ENCODE measurements around the gene PSMB5.
"Not testable (repeated sequence)": the region's sequence is repeated elsewhere in the genome, so short reads cannot be mapped to it uniquely, and the experiment has no call there.

The PSMB5 gene

DNA sequence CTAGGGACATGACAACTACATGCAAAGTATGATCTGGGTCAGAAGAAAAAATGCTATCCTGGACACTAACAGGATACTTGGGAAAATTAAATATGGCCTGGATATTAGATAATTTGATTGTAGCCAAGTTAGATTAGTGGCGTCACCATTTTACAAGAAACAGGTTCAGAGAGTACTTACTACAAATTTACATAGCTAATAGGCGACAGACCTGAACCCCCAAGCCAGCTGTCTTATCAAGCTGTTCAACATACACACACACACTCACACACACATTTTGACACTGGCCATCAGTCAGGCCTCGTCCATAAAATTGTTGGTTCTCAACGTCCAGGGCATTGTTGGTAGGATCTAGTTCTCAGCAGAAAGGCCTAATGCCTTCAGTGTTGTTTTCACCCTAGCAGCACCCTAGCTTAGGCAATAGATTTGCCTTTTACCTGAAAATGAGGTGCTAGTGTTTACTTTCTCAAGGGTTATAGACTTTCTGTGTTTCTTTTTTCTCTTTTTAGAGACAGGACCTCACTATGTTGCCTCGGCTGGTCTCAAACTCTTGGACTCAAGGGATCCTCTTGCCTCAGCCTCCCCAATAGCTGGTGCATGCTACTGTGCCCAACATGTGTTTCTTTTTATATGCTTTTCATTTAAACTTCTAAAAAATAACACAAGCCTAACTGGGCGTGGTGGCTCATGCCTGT is 21.5 kb downstream of the PSMB5 start:
- no peak for DNase-seq

DNA sequence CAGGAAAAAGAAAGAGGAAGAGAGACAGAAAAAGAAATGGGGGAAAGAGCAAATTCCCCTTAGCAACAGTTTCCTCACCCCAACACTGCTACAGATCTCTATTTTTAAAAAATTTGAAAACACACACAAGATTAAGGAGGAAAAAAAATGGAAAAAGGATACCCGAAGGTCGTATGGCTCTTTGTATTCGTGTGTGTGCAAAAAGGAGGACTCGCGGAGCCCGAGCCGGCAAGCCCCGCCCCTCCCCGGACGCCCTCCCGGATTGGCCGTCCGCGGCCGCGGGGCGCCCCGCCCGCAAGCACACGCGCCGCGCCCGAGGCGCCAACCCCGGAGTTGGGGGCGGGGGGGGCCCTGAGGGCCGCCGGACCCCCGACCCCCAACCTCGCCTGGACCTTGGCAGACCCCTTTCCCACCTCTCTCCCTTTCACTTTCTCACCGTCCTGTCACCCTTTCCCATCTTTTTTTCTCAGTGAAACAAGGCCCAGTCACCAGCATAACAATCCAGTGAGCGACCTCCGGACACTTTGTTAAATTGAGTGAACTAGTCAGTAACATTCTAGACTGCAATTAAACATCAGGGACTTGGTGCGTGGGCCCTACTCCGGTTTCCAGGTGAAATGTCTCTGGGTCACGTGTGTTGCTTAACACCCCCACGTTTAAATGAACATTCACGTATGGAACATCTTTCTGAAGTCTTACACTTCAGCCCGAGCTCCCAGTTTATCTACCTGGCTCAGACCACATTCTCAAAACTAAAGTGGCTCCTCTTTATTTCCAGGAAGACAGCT is 24.6 kb downstream of the PSMB5 start, which contains the start of gene C14orf93:
TSS of gene C14orf93 (minus strand) at position 205 of the 788 bp plus-strand sequence. CDS start 11,120 bp downstream, outside the sequence.
- peak; percentile 62 for DNase-seq

DNA sequence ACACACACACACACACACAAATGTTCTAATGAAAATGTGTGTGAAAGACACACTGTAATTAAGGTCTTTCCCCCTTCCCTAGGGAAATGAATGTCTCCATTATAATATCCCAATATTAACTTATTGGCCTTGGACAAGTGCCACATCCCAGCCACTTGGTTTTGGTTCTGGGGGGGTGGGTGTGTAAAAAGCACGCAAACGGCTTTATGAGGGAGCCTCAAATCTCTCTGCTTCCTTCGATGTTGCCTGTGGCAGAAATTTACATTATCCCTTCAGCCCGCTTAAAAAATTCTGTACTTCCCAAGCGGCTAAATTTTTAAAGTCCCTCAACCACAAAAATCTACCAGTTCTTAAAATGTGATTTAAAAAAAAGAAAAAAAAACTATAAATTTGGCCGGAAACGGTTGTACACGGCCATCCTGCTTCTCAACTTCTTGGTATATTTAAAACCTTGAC is 25.2 kb downstream of the PSMB5 start:
- DNase-seq, result no peak

DNA sequence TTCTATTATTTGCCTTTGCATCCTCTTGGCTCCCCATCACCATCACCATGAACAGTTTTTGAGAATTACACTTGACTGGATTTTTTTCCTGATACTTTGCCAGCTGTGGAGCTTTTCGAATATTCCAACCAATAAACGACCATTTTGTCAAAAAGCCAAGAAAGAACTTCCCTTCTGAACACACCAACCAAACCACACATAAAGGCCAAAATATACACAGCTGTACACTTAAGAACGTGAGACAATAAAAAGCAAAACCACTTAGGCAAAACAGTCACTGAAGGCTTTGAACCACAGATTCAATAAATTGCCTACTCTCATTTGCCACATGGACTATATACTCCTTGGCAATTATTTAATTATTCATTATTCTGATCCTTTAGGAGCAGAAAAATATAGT is 25.9 kb downstream of the PSMB5 start:
- no peak for DNase-seq

DNA sequence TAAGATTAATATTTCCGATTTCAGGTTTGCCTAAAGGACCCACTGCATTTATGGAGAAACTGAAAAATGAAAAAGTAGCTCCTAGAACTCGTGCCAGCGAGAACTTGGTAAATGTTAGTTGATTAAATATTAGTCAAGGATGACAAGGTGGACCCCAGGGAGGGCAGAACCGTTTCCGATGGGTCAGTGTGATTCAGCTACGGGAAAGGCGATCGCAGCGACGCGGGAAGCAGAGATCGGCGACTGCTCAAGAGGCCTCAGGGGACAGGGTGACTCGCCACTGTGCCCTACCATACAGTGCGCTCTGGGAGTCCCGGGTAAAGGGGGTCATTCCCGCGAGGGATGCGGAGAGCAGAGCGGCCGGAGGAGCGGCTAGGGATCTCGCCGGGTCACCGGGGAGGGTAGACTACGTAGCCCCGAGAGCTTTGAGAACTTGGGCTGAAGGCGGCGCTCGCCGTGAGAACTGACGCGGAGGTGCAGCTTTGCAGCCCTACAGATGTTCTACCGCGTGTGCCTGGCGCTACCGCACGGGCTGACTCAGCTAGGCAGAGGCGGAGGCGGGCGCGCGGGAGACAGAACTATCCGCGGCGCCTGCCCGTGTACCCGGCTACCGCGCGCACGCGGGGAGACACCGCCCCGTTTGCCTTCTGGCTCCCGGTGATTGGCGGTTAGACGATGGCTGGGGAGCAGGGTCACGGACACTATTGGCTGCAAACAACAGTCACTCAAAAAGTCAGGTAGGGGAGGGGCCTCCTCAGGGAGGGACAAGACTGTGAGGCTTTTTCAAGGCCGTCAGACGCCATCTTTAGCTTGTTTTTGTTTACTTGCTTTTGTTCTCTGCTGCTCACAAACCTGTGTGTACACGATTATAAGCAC is 27.9 kb downstream of the PSMB5 start:
- peak; percentile 99 for DNase-seq

DNA sequence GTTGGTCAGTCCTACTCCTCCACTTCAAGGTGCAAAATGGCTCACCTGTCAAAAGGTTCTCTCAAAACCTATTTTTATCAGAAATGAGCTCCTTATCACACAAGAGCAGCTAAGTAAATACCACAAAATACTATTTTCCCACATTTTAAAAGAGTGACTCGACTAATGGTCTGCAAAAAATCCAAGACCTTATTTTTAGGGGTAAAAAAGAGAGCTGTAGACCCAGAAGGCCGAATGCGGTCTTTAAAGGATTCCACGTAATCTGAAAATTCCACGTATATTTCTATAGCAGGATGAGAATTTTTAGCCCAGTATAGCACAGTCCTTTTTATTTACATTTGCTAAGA is 28.5 kb downstream of the PSMB5 start:
- no peak for DNase-seq

DNA sequence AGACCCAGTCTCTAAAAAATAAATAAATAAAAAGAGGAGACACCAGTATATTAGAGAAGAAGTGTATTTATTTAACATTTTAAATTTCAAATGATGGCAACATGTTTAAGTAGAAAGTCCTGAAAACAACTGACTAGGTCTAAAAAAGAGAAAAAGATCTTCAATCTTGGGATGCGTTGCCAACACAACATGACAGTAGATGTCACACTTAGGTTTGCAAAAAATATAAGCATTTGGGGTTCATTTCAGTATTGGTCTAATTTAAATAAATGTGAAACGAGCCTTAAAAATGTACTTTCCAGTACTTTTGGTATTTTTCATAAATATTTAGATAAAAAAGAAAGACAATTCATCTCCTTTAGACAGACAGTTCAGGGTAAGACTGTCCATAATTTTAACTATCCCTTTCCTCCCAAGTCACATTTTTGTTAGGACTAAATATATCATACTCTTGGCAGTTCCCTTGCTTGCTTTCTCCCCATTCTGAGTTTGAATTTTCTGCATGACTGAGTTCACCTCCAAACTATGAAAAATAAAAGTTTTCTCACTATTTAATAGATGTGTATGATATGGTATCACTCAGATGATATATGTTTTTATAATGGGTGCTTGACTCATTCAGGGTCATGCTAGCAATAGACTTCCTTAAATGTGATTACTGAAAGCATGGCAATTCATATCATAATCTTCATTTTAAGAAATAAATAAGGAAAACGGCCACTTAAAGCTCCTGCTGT is 29.1 kb downstream of the PSMB5 start:
- DNase-seq, result no peak

DNA sequence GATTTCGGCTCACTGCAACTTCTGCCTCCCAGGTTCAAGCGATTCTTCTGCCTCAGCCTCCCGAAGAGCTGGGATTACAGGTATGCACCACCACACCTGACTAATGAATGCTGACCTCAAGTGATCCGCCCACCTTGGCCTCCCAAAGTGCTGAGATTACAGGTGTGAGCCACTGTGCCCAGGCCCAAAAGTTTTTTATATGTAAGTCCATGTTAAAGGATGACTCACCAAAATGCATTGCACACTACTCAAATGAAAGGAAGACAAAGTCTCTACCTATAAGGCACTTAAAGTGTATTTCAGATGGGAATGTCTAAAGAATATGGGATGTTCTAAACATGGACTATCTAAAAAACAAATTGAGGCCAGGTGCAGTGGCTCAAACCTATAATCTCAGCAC is 30.4 kb downstream of the PSMB5 start:
- not testable (repeated sequence) for DNase-seq

DNA sequence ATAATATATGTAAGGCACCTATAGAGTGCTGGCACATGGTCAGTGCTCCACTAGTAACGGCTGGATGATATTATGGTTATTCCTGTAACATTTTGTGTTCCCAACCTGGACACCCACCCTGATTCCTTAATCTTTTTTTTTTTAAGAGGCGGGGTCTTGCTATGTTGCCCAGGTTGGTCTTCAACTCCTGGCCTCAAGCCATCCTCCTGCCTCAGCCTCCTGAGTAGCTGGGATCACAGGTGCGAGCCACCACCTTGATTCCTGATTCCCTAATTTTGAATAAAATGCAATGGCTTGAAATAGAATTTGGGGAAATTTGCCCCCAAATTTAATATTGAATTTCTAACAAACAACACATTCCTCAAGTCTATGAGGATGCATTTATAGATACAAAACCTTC is 32.1 kb downstream of the PSMB5 start:
- DNase-seq, result no peak

DNA sequence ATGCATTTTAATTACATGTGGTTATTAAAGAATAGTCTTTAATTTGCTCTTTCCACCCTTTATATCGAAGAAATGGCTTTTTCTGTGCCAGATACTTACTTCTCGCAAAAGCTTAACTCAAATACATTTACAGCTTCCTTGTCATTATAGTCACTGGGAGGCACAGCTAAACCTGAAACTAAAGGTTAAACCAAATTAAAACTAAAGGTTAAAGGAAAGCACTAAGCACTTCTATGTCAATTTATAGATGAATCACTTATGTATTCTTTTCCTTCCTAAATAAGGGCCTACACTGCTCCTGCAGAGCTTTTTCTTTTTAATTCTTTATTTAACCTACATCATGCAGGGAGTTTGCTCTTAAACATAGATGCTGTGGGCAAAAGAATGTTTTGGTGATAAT is 33.8 kb downstream of the PSMB5 start:
- no peak for DNase-seq

DNA sequence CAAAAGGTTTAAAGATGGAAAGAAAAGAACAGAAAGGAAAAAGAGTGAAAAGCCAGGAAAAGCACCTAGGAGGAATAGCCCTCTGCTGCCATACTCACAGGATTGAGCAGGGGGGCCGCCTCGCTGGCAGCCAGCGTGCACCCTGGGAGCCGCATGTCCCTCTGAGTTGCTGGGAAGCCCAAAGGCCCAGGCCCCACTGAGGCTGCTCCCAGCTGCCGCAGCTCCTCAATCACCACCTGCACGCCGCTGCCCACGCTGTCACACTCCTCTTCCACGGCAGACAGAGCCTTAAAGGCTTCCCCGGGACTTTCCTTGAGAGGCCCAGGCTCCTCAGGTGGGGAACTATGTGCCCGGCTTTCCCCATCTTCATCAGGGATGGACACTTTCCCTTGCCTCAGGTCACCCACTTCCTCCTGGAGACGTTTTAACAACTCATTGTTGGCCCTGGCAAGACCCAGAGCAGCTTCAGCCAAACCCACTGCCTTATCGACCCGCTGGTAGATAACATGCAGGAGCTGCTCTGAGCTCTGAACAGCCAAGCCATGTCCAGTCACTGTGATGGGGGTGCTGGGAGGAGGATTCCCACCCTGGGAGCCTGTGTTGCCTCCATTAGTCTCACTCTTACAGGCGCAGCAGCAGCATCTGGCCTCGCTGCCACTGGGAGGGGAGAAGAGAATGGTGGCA is 36.2 kb downstream of the PSMB5 start:
- no peak for DNase-seq

DNA sequence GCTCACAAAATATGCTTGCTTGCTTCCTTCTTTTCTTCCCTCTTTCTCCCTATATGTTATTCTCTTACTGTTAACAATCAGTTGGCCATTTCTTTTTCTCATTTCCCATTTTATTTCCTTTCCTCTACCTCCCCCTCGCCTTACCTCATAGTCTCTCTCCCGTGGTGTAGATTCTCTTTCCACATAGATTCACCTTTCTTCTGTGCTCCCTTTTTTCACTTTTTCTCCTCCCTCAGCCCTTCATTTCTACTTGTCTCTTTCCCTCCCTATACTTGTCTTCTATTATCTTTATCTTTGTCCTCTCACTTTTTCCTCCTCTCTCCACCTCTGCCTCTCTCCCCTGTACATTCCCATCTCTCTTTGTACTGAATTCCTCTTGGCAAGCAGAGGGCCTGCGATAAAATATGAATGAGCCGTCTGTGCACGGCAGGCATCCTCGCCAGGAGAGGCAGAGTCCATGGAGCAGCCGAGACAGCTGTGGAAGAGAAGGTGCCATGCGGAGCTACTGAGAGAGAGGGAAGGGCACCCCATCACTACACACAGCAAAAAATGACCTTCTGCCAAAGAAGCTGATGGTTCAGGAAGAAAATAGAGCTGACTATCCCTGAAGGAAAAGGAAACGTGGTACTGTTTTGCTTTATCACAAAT is 36.9 kb downstream of the PSMB5 start:
- DNase-seq, result no peak

DNA sequence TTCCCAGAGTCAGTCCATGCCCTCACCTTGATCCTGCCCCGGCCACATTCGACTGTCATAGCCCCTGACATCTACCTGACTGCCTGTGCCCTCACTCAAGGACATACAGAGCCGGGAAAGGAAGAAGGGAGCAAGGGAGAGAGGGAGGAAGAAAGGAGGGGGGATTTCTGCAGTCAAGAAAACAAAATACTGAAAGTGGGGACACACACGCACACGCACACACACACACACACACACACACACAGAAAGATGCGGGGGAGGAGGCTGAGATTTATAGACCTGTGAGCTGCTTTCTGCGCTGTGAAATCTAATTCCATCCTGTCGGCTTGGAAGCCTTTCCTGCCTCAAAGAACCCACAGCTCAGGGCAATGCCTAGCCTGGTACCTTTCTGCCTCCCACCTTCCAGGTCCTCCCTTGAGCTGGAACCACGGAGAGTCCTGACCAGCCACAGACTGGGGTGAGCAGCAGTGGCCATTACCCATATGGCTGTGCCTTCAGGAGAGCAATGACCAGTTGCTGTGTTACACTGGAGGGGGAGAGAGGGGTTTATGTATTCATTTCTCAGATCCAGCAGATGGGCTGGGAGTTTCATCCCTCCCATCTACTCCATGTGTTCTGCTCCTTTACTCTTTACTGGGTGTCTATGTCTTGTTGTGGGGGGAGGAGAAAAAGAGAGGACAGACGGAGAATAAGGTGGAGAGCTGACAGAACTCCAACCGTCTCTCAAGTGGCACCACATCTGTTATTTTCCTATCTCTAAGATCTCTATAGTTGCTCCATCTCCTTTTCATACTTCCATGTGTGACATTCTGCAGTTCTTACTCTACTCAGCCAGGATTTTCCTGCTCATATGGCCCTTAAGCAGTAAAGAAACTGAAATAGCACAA is 37.7 kb downstream of the PSMB5 start:
- no peak for DNase-seq

DNA sequence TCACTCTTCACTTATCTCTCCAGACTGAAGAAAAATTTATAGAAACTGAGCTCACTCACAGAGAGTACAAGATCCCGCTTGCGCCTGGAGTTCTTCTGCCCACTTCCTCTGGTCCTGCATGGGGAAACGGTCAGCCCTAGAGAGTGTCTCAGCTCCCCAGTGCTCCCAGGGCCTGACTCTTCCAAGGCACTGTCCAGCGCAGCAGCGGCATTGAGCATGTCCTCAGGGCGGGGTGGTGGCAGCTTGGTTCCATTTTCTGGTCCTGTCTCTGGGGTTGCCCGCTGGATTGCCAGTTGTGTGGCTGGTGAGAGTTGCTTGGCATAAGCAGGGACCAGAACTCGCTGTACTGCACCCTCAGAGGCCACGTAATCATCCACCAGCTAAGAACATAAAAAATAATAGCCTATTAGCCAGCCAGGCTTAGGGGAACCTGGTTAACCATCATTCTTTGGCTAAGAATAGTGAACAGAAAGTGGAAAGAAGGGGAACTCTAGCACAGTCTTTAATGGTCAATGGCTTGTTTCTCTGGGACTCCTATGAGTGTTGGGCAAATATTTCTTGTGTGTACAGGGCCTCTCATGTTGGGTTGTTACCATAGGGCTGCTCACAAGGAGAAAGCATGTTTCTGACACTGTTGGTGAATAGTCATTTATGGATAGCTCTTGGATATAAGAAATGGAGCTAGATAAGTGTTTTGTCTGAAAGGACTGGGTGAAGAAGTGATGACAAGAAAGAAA is 38.6 kb downstream of the PSMB5 start:
- DNase-seq, result no peak

DNA sequence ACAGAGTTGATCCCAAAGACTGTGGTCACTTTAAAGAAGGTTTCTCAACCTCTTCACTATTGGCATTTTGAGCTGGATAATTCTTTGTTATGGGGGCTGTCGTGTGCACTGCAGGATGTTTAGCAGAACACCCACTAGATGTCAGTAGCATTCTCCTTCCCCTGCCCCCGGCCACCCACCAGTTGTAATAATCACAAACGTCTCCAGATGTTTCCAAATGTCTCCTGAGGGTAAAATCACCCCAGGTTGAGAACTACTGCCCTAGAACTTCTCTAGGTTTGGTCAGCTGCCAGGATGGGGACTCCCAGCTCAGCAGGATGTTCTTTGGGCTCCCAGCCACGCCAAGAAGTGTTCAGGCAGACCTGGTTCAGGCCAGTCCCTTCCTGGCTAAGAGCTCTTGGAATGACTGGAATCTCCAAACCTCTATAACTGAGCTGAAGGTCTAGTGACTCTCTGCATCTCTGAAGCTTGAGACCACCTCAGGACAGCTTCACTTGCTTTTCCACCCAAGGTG is 39.9 kb downstream of the PSMB5 start:
- DNase-seq, result peak; percentile 27

DNA sequence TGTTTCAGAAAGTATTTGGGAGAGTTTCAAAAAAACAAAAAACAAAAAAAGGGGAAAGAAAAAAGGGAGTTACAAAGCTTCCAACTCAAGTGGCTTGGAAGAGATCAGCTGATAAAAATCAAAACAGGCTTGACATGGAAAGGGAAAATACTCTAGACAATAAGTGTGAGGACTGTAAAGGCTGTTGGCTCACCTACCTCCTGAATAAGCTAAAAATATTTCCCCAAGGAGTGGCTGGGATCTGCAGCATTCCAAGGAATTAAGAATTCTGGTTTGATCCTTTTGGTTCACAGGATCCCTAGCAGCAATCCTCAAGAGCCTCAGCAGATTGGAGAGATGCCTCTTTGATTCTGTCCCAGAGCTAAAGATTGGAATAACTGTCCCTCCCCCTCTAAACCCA is 41.2 kb downstream of the PSMB5 start:
- no peak for DNase-seq

DNA sequence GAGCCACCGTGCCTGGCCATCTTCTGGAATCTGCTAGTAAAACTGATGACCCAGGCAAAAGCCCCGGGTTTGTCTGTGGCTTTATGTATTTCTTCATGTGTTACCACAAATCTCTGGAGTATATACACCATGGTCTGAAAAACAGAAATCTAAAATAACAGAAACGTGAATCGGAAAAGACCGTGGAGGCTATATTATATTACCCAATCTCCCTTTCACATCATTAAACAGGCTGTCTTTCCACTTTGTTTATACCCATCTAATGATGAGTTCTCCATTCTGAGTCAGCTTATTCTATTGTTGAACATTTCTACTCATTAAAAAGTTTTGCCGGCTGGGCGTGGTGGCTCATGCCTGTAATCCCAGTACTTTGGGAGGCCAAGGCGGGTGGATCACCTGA is 42.8 kb downstream of the PSMB5 start:
- no peak for DNase-seq

DNA sequence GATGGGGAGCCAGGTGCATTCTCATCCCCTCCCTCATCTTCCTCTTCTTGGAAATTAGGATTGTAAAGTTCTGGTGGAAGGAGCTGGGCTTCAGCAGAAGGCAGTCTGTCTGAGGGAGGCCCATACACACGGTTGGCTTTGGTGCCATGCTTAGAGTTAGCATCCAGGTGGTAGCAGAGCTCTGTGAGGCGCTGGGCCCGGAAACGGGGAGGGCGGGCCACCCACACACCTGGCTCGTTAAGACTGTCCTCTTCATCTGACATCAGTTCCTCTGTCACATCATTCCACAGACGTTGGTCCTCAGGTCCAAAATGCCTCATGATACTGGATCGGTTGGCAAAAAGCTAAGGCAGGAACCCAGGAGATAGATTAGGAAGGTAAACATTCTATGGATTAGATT is 47.4 kb downstream of the PSMB5 start:
- DNase-seq, result no peak

DNA sequence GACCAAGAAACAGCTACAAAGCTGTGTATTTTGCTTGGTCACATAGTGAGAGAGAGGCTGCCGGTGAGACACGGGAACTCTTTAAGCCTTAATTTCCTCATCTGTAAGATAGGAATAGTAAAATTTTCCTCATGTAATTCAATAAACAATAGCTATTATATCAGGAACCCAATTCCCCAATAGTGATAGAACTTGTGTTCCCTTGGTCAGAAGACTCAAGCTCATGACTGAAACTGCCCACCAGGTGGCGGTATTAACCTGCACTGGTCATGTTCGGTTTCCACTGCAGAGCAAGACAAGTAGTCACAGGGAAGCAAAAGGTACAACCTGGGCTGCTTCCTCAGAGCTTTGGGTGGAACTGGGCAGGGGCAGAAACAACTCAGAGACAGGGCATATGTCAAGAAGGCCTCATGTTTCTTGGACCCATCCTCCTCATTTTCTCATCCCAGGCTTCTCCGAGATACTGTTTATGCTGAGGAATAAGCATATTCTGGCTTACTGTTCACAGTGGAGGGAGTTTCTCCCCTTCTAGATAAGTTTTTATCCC is 48.1 kb downstream of the PSMB5 start:
- peak; percentile 92 for DNase-seq

All from midbrain (tissue), 1 donor.